ENCODE data around the gene HDAC4. TPM values are rescaled to one million over a fixed set of nuclear protein-coding genes. Genes with fewer than 3 reads are reported as not detected.
"Not testable (repeated sequence)": the region's sequence is repeated elsewhere in the genome, so short reads cannot be mapped to it uniquely, and the experiment has no call there.

HDAC4 gene
- polyA plus RNA-seq (2011; rRNA removed) = 4.4 and 5.3 TPM in 2 replicates
- 9.7 and 14.5 TPM in 2 replicates for polyA minus RNA-seq (2011; rRNA and poly(A)+ RNA removed)

- Histone ChIP-seq H3K36me3 (ENCODE audit: control insufficient read depth, insufficient read depth, low read length) (no peaks in the 10 kb centered on the region), H3K4me3 (ENCODE audit: low read depth, low read length) (peak within 1 kb of the TSS; percentile 85), H3K27me3 (ENCODE audit: control insufficient read depth, insufficient read depth, low read length) (no peaks in the 10 kb centered on the region)
- DNase-seq (ENCODE audit: low read depth) = no peak
- ChIA-PET CTCF (no interaction called here), POLR2A (interaction anchor here (0.5 to 0.8 kb wide), 2 partner anchors 9 to 20 kb away, joined by 3 read pairs; no protein-coding TSS in a partner anchor)
- no peak for TF ChIP-seq CTCF (IDR thresholded peaks at IDR 0.05; ENCODE audit: insufficient read depth, low read depth, low read length)
These were observed at the start of gene HDAC4 for GRCh38 chr2:239400596-239401066. TSS of gene HDAC4 (minus strand) at chr2:239401020. CDS start at chr2:239352699, 48,321 bp downstream.

GRCh38 chr2:239449468-239449867, 48.6 kb upstream of the HDAC4 start:
- POLR2A ChIA-PET; H3K4me3 ChIP-seq (ENCODE audit: low read depth, low read length); H3K36me3 ChIP-seq (ENCODE audit: control insufficient read depth, insufficient read depth, low read length); H3K27me3 ChIP-seq (ENCODE audit: control insufficient read depth, insufficient read depth, low read length); DNase-seq (ENCODE audit: low read depth); CTCF ChIA-PET: not testable (repeated sequence)

GRCh38 chr2:239445771-239446524, 45.1 kb upstream of the HDAC4 start:
- POLR2A ChIA-PET = no interaction called here
- TF ChIP-seq CTCF (IDR thresholded peaks at IDR 0.05; ENCODE audit: insufficient read depth, low read depth, low read length) = no peak
- Histone ChIP-seq H3K27me3 (ENCODE audit: control insufficient read depth, insufficient read depth, low read length) (peaks cover 3% of the 10 kb centered on the region; the same call in 1 of the 2 replicates), H3K36me3 (ENCODE audit: control insufficient read depth, insufficient read depth, low read length) (no peaks in the 10 kb centered on the region), H3K4me3 (ENCODE audit: low read depth, low read length) (no peak overlapping the region)
- DNase-seq (ENCODE audit: low read depth) = no peak
- CTCF ChIA-PET = interaction anchor here (0.7 kb wide), 1 partner anchor 11 kb away, joined by 3 read pairs; no protein-coding TSS in a partner anchor

- CTCF ChIA-PET = interaction anchor here (0.7 to 1.4 kb wide), 2 partner anchors 29 to 161 kb away, joined by 3 read pairs; no protein-coding TSS in a partner anchor
- POLR2A ChIA-PET = no interaction called here
These were observed 44.1 kb upstream of the HDAC4 start for GRCh38 chr2:239444626-239445577.

More at GRCh38 chr2:239444626-239445577, 44.1 kb upstream of the HDAC4 start:
- TF ChIP-seq CTCF (IDR thresholded peaks at IDR 0.05; ENCODE audit: insufficient read depth, low read depth, low read length) = no peak
- H3K4me3 ChIP-seq (ENCODE audit: low read depth, low read length) = no peak overlapping the region
- DNase-seq (ENCODE audit: low read depth) = no peak
- peaks cover 9% of the 10 kb centered on the region for H3K27me3 ChIP-seq (ENCODE audit: control insufficient read depth, insufficient read depth, low read length)
- no peaks in the 10 kb centered on the region for H3K36me3 ChIP-seq (ENCODE audit: control insufficient read depth, insufficient read depth, low read length)
